Loucy (cell line): Measurements from ENCODE around the gene DISP3.

Source experiments
- CTCF ChIP-seq: fragments of 200-600 bp; sonication (generic); conservative IDR thresholded peaks from 2 replicates; pipeline ENCODE4 v1.5.1; 2014; ENCODE audit warnings: mild to moderate bottlenecking, antibody characterized with exemption, low read length
- EZH2phosphoT487 ChIP-seq: fragments of 200-600 bp; IDR thresholded peaks from 2 replicates; pipeline ENCODE4 v1.6.1; 2018; ENCODE audit warnings: antibody characterized with exemption, mild to moderate bottlenecking, moderate library complexity, borderline replicate concordance

- TF ChIP-seq CTCF (no peak), EZH2phosphoT487 (no peak)
Observed at GRCh38 chr1:11470912-11471311, 8.0 kb upstream of the DISP3 start.
